Large intestine (tissue), 3 donors: Measurements from ENCODE around the gene SOX15. TPM values are rescaled to one million over a fixed set of nuclear protein-coding genes. Genes with fewer than 3 reads are reported as not detected.

Source experiments
- DNase-seq, 2 donors: peaks; one replicate each; pipeline versions ENCODE4 v3.0.0 to v3.0.0-alpha.2; 2013
- H3K27ac ChIP-seq: one replicate; pipeline ENCODE4 v1.5.1; 2013; ENCODE audit warnings: low read length
- H3K27me3 ChIP-seq: 2 replicates; pipeline ENCODE4 v1.6.1; 2013; ENCODE audit warnings: low read length; ENCODE audit not compliant: control insufficient read depth, insufficient read depth
- H3K36me3 ChIP-seq: 2 replicates; pipeline ENCODE4 v1.6.1; 2013; ENCODE audit warnings: low read length; ENCODE audit not compliant: control insufficient read depth, insufficient read depth
- H3K4me1 ChIP-seq: one replicate; pipeline ENCODE4 v1.6.1; 2013; ENCODE audit warnings: low read length; ENCODE audit not compliant: control insufficient read depth, insufficient read depth
- H3K4me3 ChIP-seq: one replicate; pipeline ENCODE4 v1.5.1; 2013; ENCODE audit warnings: low read length
- H3K9me3 ChIP-seq: one replicate; pipeline ENCODE4 v1.6.1; 2013; ENCODE audit warnings: mild to moderate bottlenecking, low read depth, low read length, moderate library complexity; ENCODE audit not compliant: control insufficient read depth
- WGBS: methylation state at CpG from one replicate; pipeline ENCODE4 v1.1.5; 2013; ENCODE audit warnings: low lambda C conversion rate; ENCODE audit not compliant: insufficient coverage; 5-methylcytosine and 5-hydroxymethylcytosine counted together
- polyA plus RNA-seq: library from polyadenylated mRNA; unstranded; fragments of 120-200 nt; gene quantifications from one replicate; pipeline ENCODE4 v1.2.1, GENCODE V29; 2013

Gene SOX15
- polyA plus RNA-seq, 1 donor = 2.0 TPM

GRCh38 chr17:7569571-7569970, 20.3 kb downstream of the SOX15 start:
- peaks cover 64% of the 10 kb centered on the region for H3K36me3 ChIP-seq
- no CpG with 5 or more reads among the region's 5 CpGs for WGBS
- DNase-seq = no peak
- no peak overlapping the region for H3K27ac ChIP-seq
- H3K27me3 ChIP-seq = no peaks in the 10 kb centered on the region
- H3K4me3 ChIP-seq = no peak overlapping the region
- H3K9me3 ChIP-seq = peaks cover 7% of the 10 kb centered on the region
- peaks cover 6% of the 10 kb centered on the region for H3K4me1 ChIP-seq

GRCh38 chr17:7563115-7563869, 26.6 kb downstream of the SOX15 start:
- Histone ChIP-seq H3K36me3 (peaks cover 44% of the 10 kb centered on the region), H3K9me3 (no peaks in the 10 kb centered on the region), H3K4me1 (peaks cover 43% of the 10 kb centered on the region), H3K4me3 (no peak overlapping the region), H3K27me3 (no peaks in the 10 kb centered on the region), H3K27ac (no peak overlapping the region)
- DNase-seq = no peak
- no CpG with 5 or more reads among the region's 30 CpGs for WGBS

- H3K4me1 ChIP-seq = peaks cover 54% of the 10 kb centered on the region
- WGBS = no CpG with 5 or more reads among the region's 28 CpGs
These were observed 27.7 kb downstream of the SOX15 start for GRCh38 chr17:7562208-7562605.

GRCh38 chr17:7561589-7562207, 28.2 kb downstream of the SOX15 start, which contains the start of gene SENP3:
Gene SENP3, plus strand, starts transcription at chr17:7561919. Its CDS starts 1,158 bp downstream, at chr17:7563077.
- no peaks in the 10 kb centered on the region for H3K27me3 ChIP-seq
- DNase-seq = peak; percentile 93 to 94
- peaks cover 34% of the 10 kb centered on the region for H3K36me3 ChIP-seq
- H3K9me3 ChIP-seq = no peaks in the 10 kb centered on the region
- H3K4me3 ChIP-seq = peak within 1 kb of the TSS; percentile 87
- no CpG with 5 or more reads among the region's 82 CpGs for WGBS
- peak within 1 kb of the TSS; percentile 99 for H3K27ac ChIP-seq
- H3K4me1 ChIP-seq = peaks cover 54% of the 10 kb centered on the region

More at GRCh38 chr17:7562208-7562605, 27.7 kb downstream of the SOX15 start:
- Histone ChIP-seq H3K4me3 (peak overlapping the region; percentile 87), H3K27me3 (no peaks in the 10 kb centered on the region), H3K27ac (peak overlapping the region; percentile 74), H3K9me3 (no peaks in the 10 kb centered on the region), H3K36me3 (peaks cover 40% of the 10 kb centered on the region)
- no peak for DNase-seq

GRCh38 chr17:7561028-7561575, 28.8 kb downstream of the SOX15 start:
- WGBS = no CpG with 5 or more reads among the region's 32 CpGs
- peak; percentile 90 to 94 for DNase-seq
- Histone ChIP-seq H3K27ac (peak overlapping the region; percentile 99), H3K27me3 (no peaks in the 10 kb centered on the region), H3K4me3 (peak overlapping the region; percentile 87), H3K4me1 (peaks cover 54% of the 10 kb centered on the region), H3K36me3 (peaks cover 28% of the 10 kb centered on the region), H3K9me3 (no peaks in the 10 kb centered on the region)

- peak in 1 of 2 donors; percentile 75 for DNase-seq
- peak overlapping the region; percentile 99 for H3K27ac ChIP-seq
- no peaks in the 10 kb centered on the region for H3K9me3 ChIP-seq
- H3K4me1 ChIP-seq = peaks cover 54% of the 10 kb centered on the region
- H3K36me3 ChIP-seq = peaks cover 22% of the 10 kb centered on the region
- WGBS = no CpG with 5 or more reads among the region's 22 CpGs
- H3K4me3 ChIP-seq = peak overlapping the region; percentile 87
- no peaks in the 10 kb centered on the region for H3K27me3 ChIP-seq
These were observed 29.5 kb downstream of the SOX15 start for GRCh38 chr17:7560172-7561027.

GRCh38 chr17:7559320-7560171, 30.3 kb downstream of the SOX15 start:
- peak in 1 of 2 donors; percentile 43 for DNase-seq
- Histone ChIP-seq H3K27ac (peak overlapping the region; percentile 99), H3K4me1 (peaks cover 54% of the 10 kb centered on the region), H3K27me3 (no peaks in the 10 kb centered on the region), H3K4me3 (no peak overlapping the region), H3K36me3 (peaks cover 13% of the 10 kb centered on the region), H3K9me3 (no peaks in the 10 kb centered on the region)
- no CpG with 5 or more reads among the region's 18 CpGs for WGBS

GRCh38 chr17:7558544-7559319, 31.2 kb downstream of the SOX15 start, which contains the start of gene TNFSF13:
Gene TNFSF13, plus strand, starts transcription at chr17:7558750. Its CDS starts 290 bp downstream, at chr17:7559040.
- Histone ChIP-seq H3K4me1 (peaks cover 51% of the 10 kb centered on the region), H3K27me3 (no peaks in the 10 kb centered on the region), H3K9me3 (no peaks in the 10 kb centered on the region), H3K36me3 (peaks cover 5% of the 10 kb centered on the region), H3K27ac (peak within 1 kb of the TSS; percentile 99), H3K4me3 (peak within 1 kb of the TSS; percentile 58)
- DNase-seq = no peak
- 86% methylated on average over 5 of the region's 16 CpGs for WGBS
